Measurements from ENCODE around the gene FANCC. TPM values are rescaled to one million over a fixed set of nuclear protein-coding genes. Genes with fewer than 3 reads are reported as not detected.

The FANCC gene
- total RNA-seq, 1 donor from 2014 or later, result 18.7 TPM

- Mint-ChIP-seq H3K9me3 (no peaks in the 10 kb centered on the region), H3K4me1 (ENCODE audit: low read depth) (peaks cover 14% of the 10 kb centered on the region), H3K27ac (no peak overlapping the region), H3K4me3 (no peak overlapping the region), H3K27me3 (ENCODE audit: insufficient read depth) (no peaks in the 10 kb centered on the region), H3K36me3 (ENCODE audit: low read depth) (no peaks in the 10 kb centered on the region)
- no peak for DNase-seq (ENCODE audit: low spot score)
- intact Hi-C loops (cut with micrococcal nuclease), result no loop called here
Measured at GRCh38 chr9:95097279-95097678, 220.2 kb downstream of the FANCC start.

GRCh38 chr9:95096807-95097206 is 220.7 kb downstream of the FANCC start:
- Mint-ChIP-seq H3K27ac (no peak overlapping the region), H3K4me3 (no peak overlapping the region), H3K9me3 (no peaks in the 10 kb centered on the region), H3K4me1 (ENCODE audit: low read depth) (peaks cover 14% of the 10 kb centered on the region), H3K27me3 (ENCODE audit: insufficient read depth) (no peaks in the 10 kb centered on the region), H3K36me3 (ENCODE audit: low read depth) (no peaks in the 10 kb centered on the region)
- DNase-seq (ENCODE audit: low spot score), result no peak
- intact Hi-C loops (cut with micrococcal nuclease), result no loop called here

- H3K36me3 Mint-ChIP-seq (ENCODE audit: low read depth), result no peaks in the 10 kb centered on the region
- H3K4me1 Mint-ChIP-seq (ENCODE audit: low read depth), result peaks cover 14% of the 10 kb centered on the region
- H3K9me3 Mint-ChIP-seq, result no peaks in the 10 kb centered on the region
- H3K27ac Mint-ChIP-seq, result no peak overlapping the region
- H3K4me3 Mint-ChIP-seq, result no peak overlapping the region
- intact Hi-C loops (cut with micrococcal nuclease), result no loop called here
- no peaks in the 10 kb centered on the region for H3K27me3 Mint-ChIP-seq (ENCODE audit: insufficient read depth)
- no peak for DNase-seq (ENCODE audit: low spot score)
Measured at GRCh38 chr9:95096381-95096780, 221.1 kb downstream of the FANCC start.

- H3K4me1 Mint-ChIP-seq (ENCODE audit: low read depth), result peaks cover 14% of the 10 kb centered on the region
- no peaks in the 10 kb centered on the region for H3K36me3 Mint-ChIP-seq (ENCODE audit: low read depth)
- H3K27ac Mint-ChIP-seq, result no peak overlapping the region
- H3K4me3 Mint-ChIP-seq, result no peak overlapping the region
- intact Hi-C loops (cut with micrococcal nuclease), result no loop called here
- no peak for DNase-seq (ENCODE audit: low spot score)
- no peaks in the 10 kb centered on the region for H3K27me3 Mint-ChIP-seq (ENCODE audit: insufficient read depth)
- no peaks in the 10 kb centered on the region for H3K9me3 Mint-ChIP-seq
Measured at GRCh38 chr9:95095641-95096355, 221.7 kb downstream of the FANCC start.

- no peak overlapping the region for H3K27ac Mint-ChIP-seq
Measured at GRCh38 chr9:95094002-95094401, 223.5 kb downstream of the FANCC start.

GRCh38 chr9:95093586-95093985 is 223.9 kb downstream of the FANCC start:
- Mint-ChIP-seq H3K36me3 (ENCODE audit: low read depth) (no peaks in the 10 kb centered on the region), H3K4me3 (no peak overlapping the region), H3K27ac (no peak overlapping the region), H3K27me3 (ENCODE audit: insufficient read depth) (no peaks in the 10 kb centered on the region), H3K9me3 (no peaks in the 10 kb centered on the region), H3K4me1 (ENCODE audit: low read depth) (peaks cover 14% of the 10 kb centered on the region)
- intact Hi-C loops (cut with micrococcal nuclease), result no loop called here
- DNase-seq (ENCODE audit: low spot score), result no peak

More at GRCh38 chr9:95094002-95094401, 223.5 kb downstream of the FANCC start:
- intact Hi-C loops (cut with micrococcal nuclease), result no loop called here
- Mint-ChIP-seq H3K36me3 (ENCODE audit: low read depth) (no peaks in the 10 kb centered on the region), H3K27me3 (ENCODE audit: insufficient read depth) (no peaks in the 10 kb centered on the region), H3K9me3 (no peaks in the 10 kb centered on the region), H3K4me3 (no peak overlapping the region), H3K4me1 (ENCODE audit: low read depth) (peaks cover 14% of the 10 kb centered on the region)
- DNase-seq (ENCODE audit: low spot score), result no peak

- no peak for DNase-seq (ENCODE audit: low spot score)
- intact Hi-C loops (cut with micrococcal nuclease), result no loop called here
- Mint-ChIP-seq H3K27me3 (ENCODE audit: insufficient read depth) (no peaks in the 10 kb centered on the region), H3K36me3 (ENCODE audit: low read depth) (no peaks in the 10 kb centered on the region), H3K9me3 (no peaks in the 10 kb centered on the region), H3K27ac (no peak overlapping the region), H3K4me3 (no peak overlapping the region), H3K4me1 (ENCODE audit: low read depth) (peaks cover 14% of the 10 kb centered on the region)
Measured at GRCh38 chr9:95092262-95093072, 225.0 kb downstream of the FANCC start.

GRCh38 chr9:95091601-95092261 is 225.8 kb downstream of the FANCC start:
- Mint-ChIP-seq H3K27me3 (ENCODE audit: insufficient read depth) (no peaks in the 10 kb centered on the region), H3K36me3 (ENCODE audit: low read depth) (no peaks in the 10 kb centered on the region), H3K4me3 (no peak overlapping the region), H3K4me1 (ENCODE audit: low read depth) (peaks cover 14% of the 10 kb centered on the region), H3K9me3 (no peaks in the 10 kb centered on the region), H3K27ac (no peak overlapping the region)
- intact Hi-C loops (cut with micrococcal nuclease), result no loop called here
- no peak for DNase-seq (ENCODE audit: low spot score)

- Mint-ChIP-seq H3K36me3 (ENCODE audit: low read depth) (no peaks in the 10 kb centered on the region), H3K9me3 (no peaks in the 10 kb centered on the region), H3K4me3 (no peak overlapping the region), H3K27me3 (ENCODE audit: insufficient read depth) (no peaks in the 10 kb centered on the region), H3K4me1 (ENCODE audit: low read depth) (peaks cover 14% of the 10 kb centered on the region), H3K27ac (no peak overlapping the region)
- no peak for DNase-seq (ENCODE audit: low spot score)
- intact Hi-C loops (cut with micrococcal nuclease), result no loop called here
Measured at GRCh38 chr9:95090871-95091577, 226.5 kb downstream of the FANCC start.

- peaks cover 14% of the 10 kb centered on the region for H3K4me1 Mint-ChIP-seq (ENCODE audit: low read depth)
- H3K36me3 Mint-ChIP-seq (ENCODE audit: low read depth), result no peaks in the 10 kb centered on the region
- no peaks in the 10 kb centered on the region for H3K27me3 Mint-ChIP-seq (ENCODE audit: insufficient read depth)
- no peak overlapping the region for H3K4me3 Mint-ChIP-seq
- DNase-seq (ENCODE audit: low spot score), result no peak
- H3K9me3 Mint-ChIP-seq, result no peaks in the 10 kb centered on the region
- H3K27ac Mint-ChIP-seq, result no peak overlapping the region
- intact Hi-C loops (cut with micrococcal nuclease), result no loop called here
Measured at GRCh38 chr9:95090023-95090791, 227.3 kb downstream of the FANCC start.

GRCh38 chr9:95089257-95090022 is 228.1 kb downstream of the FANCC start:
- H3K36me3 Mint-ChIP-seq (ENCODE audit: low read depth), result no peaks in the 10 kb centered on the region
- no peaks in the 10 kb centered on the region for H3K9me3 Mint-ChIP-seq
- peaks cover 13% of the 10 kb centered on the region for H3K4me1 Mint-ChIP-seq (ENCODE audit: low read depth)
- H3K27ac Mint-ChIP-seq, result no peak overlapping the region
- no peak overlapping the region for H3K4me3 Mint-ChIP-seq
- no peaks in the 10 kb centered on the region for H3K27me3 Mint-ChIP-seq (ENCODE audit: insufficient read depth)
- no peak for DNase-seq (ENCODE audit: low spot score)
- intact Hi-C loops (cut with micrococcal nuclease), result no loop called here
